Activated T-cell treated with anti-CD3 and anti-CD28 coated beads, Interleukin-2, amount 50 U/mL, for 1 hour (primary cell): ENCODE results near the gene HSPB9.

ENCODE experiments used
- DNase-seq: peaks from one replicate; pipeline ENCODE4 v3.0.0-alpha.2; 2020

Gene HSPB9

GRCh38 chr17:42146911-42147607, 24.5 kb downstream of the HSPB9 start:
- no peak for DNase-seq

- no peak for DNase-seq
Measured at GRCh38 chr17:42153919-42154742, 31.5 kb downstream of the HSPB9 start.

GRCh38 chr17:42155614-42156045, 33.0 kb downstream of the HSPB9 start:
- DNase-seq = no peak

GRCh38 chr17:42159796-42160530, 37.4 kb downstream of the HSPB9 start:
- no peak for DNase-seq

GRCh38 chr17:42160531-42160910, 37.9 kb downstream of the HSPB9 start:
- no peak for DNase-seq

GRCh38 chr17:42163113-42163512, 40.5 kb downstream of the HSPB9 start:
- DNase-seq = peak; percentile 40

GRCh38 chr17:42163696-42164407, 41.2 kb downstream of the HSPB9 start:
- DNase-seq = no peak

GRCh38 chr17:42165751-42166150, 43.1 kb downstream of the HSPB9 start:
- DNase-seq = no peak

GRCh38 chr17:42166196-42166763, 43.7 kb downstream of the HSPB9 start:
- DNase-seq = no peak

GRCh38 chr17:42167807-42168206, 45.2 kb downstream of the HSPB9 start:
- no peak for DNase-seq

- DNase-seq = no peak
Measured at GRCh38 chr17:42169351-42169750, 46.7 kb downstream of the HSPB9 start.

GRCh38 chr17:42171831-42172230, 49.2 kb downstream of the HSPB9 start:
- no peak for DNase-seq
